NCI-H524 (cell line): ENCODE results near the gene IL3.

Experiments used
- DNase-seq, 2 experiments: peaks; one replicate each; lab custom pipeline; 2025; lab: John Stamatoyannopoulos, UW

The IL3 gene

GRCh38 chr5:132057498-132058255 lies 2.8 kb upstream of the IL3 start:
- DNase-seq, result no peak

GRCh38 chr5:132058646-132059042 lies 1.8 kb upstream of the IL3 start:
- no peak for DNase-seq

GRCh38 chr5:132059043-132059695 lies 1.3 kb upstream of the IL3 start:
- no peak for DNase-seq

DNA sequence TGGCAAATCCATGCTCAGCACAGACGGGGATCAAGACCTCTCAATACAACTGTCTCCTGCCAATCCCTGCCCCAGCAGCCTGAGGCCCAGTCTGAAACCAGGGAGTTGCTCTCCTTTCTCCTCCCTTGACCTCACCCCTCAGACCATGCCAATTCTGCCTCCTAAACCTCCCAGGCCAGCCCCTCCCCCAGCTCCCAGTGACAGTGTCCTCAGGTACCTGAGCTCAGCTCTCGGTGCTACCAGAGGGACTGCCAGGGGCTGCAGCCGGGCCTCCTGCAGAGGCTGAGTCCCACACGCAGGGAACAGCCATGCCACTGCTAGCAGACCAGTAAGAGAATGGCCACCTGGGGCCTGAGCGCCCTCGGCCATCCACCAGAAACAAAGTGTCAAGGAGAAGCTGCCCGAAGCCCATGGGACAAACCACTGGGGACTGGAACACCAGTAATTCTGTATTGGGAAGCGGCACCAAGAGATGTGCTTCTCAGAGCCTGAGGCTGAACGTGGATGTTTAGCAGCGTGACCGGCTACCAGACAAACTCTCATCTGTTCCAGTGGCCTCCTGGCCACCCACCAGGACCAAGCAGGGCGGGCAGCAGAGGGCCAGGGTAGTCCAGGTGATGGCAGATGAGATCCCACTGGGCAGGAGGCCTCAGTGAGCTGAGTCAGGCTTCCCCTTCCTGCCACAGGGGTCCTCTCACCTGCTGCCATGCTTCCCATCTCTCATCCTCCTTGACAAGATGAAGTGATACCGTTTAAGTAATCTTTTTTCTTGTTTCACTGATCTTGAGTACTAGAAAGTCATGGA lies 557 bp upstream of the IL3 start:
- DNase-seq, result no peak

- peak in 1 of 2 experiments; percentile 71 for DNase-seq
These were observed 2.8 kb downstream of the IL3 start for GRCh38 chr5:132063090-132063911.

GRCh38 chr5:132064140-132064539 lies 3.7 kb downstream of the IL3 start:
- no peak for DNase-seq

GRCh38 chr5:132064738-132065331 lies 4.4 kb downstream of the IL3 start:
- peak; percentile 45 to 80 for DNase-seq

DNA sequence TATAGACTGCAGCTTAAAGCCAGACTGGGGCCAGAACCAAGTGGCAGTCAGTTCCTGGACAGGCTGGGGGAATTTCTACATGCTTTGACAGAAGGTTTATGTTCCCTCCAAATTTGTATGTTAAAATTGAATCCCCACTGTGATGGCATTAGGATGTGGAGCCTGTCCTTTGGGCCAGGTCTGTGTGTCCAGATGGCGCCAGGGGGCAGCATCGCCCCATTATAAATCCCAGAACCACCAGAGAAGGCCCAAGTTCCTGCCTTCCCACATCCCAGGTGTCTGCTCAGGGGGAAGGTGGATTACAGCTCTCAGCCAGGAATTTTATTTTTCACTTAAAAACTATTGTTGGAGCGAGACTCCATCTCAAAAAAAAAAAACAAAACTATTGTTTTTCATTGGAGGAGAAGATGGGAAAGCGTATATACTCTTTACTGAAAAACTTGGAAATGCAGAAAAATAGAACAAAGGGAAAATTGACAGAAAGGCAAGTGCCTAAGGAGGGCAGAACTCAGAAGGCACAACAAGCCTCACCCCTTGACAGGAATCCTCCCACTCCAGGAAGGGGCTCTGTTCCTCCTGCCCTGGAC lies 5.0 kb downstream of the IL3 start:
- peak; percentile 72 to 79 for DNase-seq

DNA sequence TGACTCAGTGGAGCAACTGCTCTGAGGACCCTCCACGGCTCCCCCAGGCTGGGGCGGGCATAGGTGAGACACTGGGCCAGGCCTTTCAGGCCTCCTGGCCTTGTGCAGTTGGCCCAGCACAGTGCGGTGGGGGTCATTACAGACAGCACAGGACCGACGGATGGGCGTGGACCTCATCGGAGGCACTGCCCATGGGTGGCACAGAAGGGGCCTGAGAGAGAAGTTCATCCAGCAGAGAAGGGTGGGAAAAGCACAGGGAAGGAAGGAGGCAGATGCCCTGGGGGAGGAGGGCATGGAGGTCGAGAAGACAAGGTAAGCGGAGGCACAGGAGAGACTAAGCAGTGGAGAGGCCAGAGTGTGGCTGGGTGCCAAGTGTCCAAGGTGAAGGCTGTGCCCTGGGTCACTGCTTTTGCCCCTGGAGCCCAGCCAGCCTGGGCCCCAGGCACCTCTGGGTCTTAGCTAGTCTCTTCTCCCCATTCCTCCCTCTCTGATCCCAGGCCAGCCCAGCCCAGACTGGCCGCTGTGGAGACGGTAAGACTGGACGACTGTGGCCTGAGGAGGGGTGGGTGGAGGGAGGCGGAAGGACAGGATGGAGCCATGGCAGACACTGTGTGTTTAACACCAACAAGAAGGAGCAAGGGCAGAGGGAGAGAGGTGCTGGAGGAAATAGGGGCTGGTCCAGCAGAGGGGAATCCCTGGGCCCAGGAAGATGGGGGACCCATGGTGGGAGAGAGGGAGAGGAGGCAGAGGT lies 5.7 kb downstream of the IL3 start:
- no peak for DNase-seq

DNA sequence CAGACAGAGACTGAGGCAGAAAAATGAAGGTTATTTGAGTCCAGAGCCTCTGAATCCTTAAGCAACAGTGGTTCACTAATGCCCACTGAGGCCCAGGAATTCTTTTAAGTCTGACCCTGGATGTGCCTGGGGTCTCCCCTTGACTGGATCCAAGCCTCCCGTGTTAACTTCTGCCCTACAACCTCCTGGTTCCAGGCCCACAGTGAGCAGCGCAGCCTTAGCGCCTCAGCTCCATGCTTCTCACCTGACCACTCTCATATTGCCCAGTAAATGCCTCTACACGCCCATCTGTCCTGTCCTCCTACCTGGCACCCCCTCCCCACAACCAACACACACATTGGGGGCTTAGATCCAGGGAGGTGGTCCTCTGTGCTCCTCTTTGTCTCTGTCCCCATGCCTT lies 6.4 kb downstream of the IL3 start:
- DNase-seq, result no peak

DNA sequence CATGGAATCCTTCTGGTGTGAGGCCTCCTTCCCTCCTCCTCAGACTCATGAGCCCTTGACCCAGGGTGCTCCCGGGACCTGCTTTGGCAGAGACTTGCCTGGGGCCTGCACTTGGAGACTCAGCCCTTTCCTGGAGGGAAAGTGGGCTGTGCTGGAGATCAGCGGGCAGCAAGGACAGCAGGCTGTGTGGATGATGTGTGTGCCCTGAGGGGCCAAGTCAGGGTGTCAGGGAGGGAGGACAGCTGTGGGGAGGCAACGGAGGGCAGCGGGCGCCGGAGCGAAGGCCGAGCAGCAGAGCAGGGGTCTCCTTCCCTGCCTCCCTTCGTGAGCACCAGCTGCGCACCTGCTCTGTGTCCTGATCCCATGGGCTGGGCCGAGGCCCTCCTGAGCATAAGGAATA lies 7.0 kb downstream of the IL3 start:
- DNase-seq, result no peak

DNA sequence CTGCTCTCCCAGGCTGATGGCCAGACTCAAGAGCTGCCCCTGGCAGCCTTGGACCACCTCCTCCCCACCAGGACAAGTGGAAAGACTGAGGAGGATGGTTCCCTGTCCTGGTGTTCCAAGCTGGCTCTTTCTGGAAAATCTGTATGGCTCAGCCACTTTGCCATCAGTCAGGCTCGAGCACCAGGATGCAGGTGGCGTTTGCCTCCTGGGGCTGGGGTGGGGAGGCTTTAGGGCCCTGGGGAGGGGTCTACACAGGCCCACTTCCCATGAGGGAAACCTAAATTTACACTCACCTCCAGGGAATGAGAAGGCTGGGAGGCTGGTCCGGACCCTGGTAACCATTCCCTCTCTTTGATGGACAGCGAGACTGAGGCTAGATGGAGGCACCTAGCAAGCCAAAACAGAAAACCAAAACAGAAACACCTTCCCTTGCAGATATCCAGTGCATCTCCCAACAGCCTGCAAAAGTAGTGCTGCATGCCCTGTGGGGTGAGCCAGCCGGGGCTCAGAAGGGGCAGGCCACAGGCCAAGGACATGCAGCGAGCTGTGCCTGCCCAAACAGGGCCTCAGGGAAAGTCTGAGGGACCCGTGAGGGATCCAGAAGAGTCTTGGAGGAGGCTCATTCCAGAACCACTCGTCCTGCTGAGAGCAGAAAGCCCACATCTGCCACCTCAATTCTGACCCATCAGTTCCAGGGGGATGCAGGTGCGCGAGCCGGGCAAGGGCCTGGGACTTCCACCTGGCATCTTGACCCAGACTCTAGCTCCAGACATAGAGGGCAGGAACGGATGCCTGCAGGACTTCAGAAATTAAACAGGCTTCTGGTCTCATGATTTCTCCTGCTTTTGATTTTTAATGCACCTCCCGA lies 7.7 kb downstream of the IL3 start:
- DNase-seq, result no peak

DNA sequence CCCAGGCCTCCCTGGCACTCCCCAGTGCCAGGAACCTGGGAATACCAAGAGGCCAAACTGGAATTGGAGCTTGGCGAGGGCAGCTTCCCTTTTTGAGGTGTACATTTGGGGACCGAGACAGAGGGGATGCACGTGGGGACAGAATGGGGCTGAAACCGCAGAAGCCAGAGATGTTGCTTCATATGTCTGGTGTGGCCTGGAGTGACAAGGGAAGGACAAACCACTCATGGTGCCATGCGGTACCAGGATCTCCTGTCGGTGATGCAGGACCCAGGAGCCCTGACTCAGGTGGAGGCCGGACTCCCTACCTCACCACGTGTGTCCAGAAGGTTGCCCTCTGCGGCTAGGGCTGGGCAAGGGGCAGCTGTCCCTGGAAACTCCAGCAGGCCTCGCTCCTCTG lies 9.1 kb downstream of the IL3 start:
- no peak for DNase-seq

GRCh38 chr5:132069994-132070393 lies 9.5 kb downstream of the IL3 start:
- DNase-seq, result no peak

DNA sequence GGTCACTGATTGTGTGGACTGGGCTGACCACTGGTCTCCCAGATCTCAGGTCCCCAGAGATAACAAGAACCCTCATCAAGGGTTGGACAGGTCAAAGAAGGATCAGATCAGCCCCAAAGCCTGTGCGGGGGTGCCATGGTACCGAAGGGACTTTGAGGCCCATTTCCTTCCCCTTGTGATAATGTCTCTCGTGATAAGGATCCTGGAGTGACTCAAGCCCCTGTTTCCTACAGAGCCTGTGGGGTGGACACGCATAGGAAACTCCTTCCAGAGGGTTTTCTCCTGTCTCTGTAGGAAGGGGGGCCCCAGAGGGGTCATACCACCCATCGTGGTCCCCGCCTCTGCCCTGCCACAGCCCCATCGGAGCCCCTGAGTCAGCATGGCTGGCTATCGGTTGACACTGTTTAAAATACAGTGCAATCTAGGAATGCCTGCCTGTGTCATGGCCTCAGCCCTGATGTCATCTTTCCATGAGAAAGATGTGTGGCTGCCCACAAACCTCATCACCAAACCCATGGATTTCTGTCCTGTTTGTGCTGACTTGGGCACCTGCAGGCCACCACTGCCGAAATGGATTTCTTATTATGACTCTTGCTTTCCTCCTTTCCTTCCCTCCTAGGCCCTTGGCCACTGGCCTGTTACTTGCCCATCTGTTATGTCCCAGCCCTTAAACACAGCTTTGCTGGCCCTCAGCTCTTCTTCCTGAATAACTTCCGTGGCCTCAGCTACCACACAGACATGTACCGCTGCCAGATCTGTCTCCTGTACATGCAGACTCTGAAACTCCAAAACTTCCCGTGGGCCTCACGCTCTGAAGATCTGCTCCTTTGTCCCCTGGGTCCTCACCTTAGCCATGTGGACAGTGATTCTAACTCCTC lies 10.2 kb downstream of the IL3 start:
- no peak for DNase-seq

DNA sequence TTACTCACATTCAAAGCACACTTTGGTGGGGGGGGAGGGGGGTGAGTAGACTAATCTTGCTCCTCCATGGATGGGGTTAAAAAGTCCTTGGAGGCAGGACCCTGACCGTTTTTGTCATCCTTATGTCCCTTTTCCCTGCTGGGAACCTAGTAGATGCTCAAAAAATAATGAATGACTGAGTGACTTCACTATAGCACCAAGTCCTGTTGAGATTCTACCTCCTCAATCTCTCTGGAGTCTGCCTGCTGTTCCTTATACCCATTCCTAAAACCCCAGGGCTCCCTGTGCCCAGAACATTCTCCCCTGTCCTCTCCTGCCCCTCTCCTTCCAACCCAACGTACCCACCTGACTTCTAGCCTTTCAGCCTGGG lies 10.9 kb downstream of the IL3 start:
- DNase-seq, result no peak

DNA sequence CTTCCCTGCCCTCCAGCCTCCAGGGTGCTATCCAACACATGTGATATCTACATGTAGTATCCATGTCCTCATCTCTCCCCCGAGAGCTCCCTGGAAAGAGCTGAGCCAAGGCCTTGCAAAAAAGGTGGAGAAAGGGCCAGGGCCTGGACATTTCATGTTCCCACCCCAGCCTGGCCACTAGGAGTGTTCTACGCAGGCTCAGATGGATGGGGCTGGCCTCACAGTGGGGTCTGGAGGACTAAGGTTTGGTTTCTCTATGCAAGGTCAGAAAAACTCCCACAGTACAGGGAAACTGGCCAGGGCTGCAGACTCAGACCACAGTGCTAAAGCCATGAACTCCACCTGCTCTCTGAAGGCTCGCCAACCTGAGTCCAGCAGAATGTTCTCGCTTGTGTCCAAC lies 11.6 kb downstream of the IL3 start:
- DNase-seq, result no peak

GRCh38 chr5:132072528-132072927 lies 12.1 kb downstream of the IL3 start:
- DNase-seq, result no peak
